Fibroblast of lung (primary cell): ENCODE data around the gene ITGAE. TPM values are rescaled to one million over a fixed set of nuclear protein-coding genes. Genes with fewer than 3 reads are reported as not detected.

Experiments
- DNase-seq, 2 donors: peaks; one replicate each; pipeline versions ENCODE4 v3.0.0 to v3.0.0-alpha.2; 2010; ENCODE audit warnings: low read depth in 2 of 2
- H2AFZ ChIP-seq: 2 replicates; pipeline ENCODE4 v1.5.1; 2012; ENCODE audit warnings: low read length, control low read depth, inconsistent platforms
- H3K27ac ChIP-seq: 2 replicates; pipeline ENCODE4 v1.5.1; 2011; ENCODE audit warnings: low read length, control low read depth; ENCODE audit not compliant: insufficient read depth
- H3K27me3 ChIP-seq: 2 replicates; pipeline ENCODE4 v1.5.1; 2011; ENCODE audit warnings: mild to moderate bottlenecking, low read length; ENCODE audit not compliant: control insufficient read depth, insufficient read depth
- H3K36me3 ChIP-seq: 2 replicates; pipeline ENCODE4 v1.5.1; 2011; ENCODE audit warnings: low read length; ENCODE audit not compliant: control insufficient read depth, insufficient read depth
- H3K4me1 ChIP-seq: 2 replicates; pipeline ENCODE4 v1.5.1; 2011; ENCODE audit warnings: low read length; ENCODE audit not compliant: control insufficient read depth, insufficient read depth; ENCODE audit errors: extremely low read depth
- H3K4me2 ChIP-seq: 2 replicates; pipeline ENCODE4 v1.5.1; 2011; ENCODE audit warnings: low read length, control low read depth; ENCODE audit not compliant: insufficient read depth; ENCODE audit errors: extremely low read depth
- H3K4me3 ChIP-seq, 4 experiments: fragments of 200-600 bp in 1 of 4; sonication (generic) in 1 of 4; replicated peaks in 1 of 4; 2 replicates each; pipeline ENCODE4 v1.5.1; 2011 to 2016; ENCODE audit warnings: low read length in 4 of 4, low read depth in 3 of 4, mild to moderate bottlenecking in 3 of 4, control low read depth in 2 of 4, inconsistent platforms in 1 of 4, mixed read lengths in 1 of 4; ENCODE audit not compliant: insufficient read depth in 1 of 4; ENCODE audit errors: control extremely low read depth in 1 of 4
- H3K79me2 ChIP-seq: 2 replicates; pipeline ENCODE4 v1.5.1; 2012; ENCODE audit warnings: mild to moderate bottlenecking, low read length, inconsistent platforms; ENCODE audit not compliant: control insufficient read depth, insufficient read depth
- H3K9ac ChIP-seq: 2 replicates; pipeline ENCODE4 v1.5.1; 2011; ENCODE audit warnings: mild to moderate bottlenecking, low read length, control low read depth; ENCODE audit not compliant: insufficient read depth
- H3K9me3 ChIP-seq: 2 replicates; pipeline ENCODE4 v1.5.1; 2012; ENCODE audit warnings: low read depth, low read length; ENCODE audit not compliant: control insufficient read depth, insufficient read depth
- H4K20me1 ChIP-seq: 2 replicates; pipeline ENCODE4 v1.5.1; 2011; ENCODE audit warnings: low read length; ENCODE audit not compliant: control insufficient read depth, insufficient read depth; ENCODE audit errors: extremely low read depth
- CTCF ChIP-seq, 2 donors: IDR thresholded peaks in 1 of 2; conservative IDR thresholded peaks in 1 of 2; 1 replicate in 1 of 2; 2 replicates in 1 of 2; pipeline ENCODE4 v1.5.1; 2011 to 2012; ENCODE audit warnings: low read length in 2 of 2, control low read depth in 1 of 2, inconsistent platforms in 1 of 2, low read depth in 1 of 2, mild to moderate bottlenecking in 1 of 2
- EZH2 ChIP-seq: IDR thresholded peaks from 2 replicates; pipeline ENCODE4 v1.5.1; 2012; ENCODE audit warnings: low read length, control low read depth, mild to moderate bottlenecking; ENCODE audit errors: missing control alignments
- polyA plus RNA-seq, 2 donors: library from polyadenylated mRNA; depleted of rRNA in 1 of 2; stranded (reverse) in 1 of 2; unstranded in 1 of 2; fragments of >200 nt; gene quantifications; 2 replicates each; pipeline ENCODE4 v1.2.1, GENCODE V29; 2011 to 2012; ENCODE audit warnings: missing spikeins in 1 of 2
- total RNA-seq: library from RNA; depleted of rRNA; stranded (reverse); fragments of >200 nt; gene quantifications from 2 replicates; pipeline ENCODE4 v1.2.1, GENCODE V29; 2014

ITGAE gene
- total and polyA plus RNA-seq, 2 donors (not counting 1 experiment from before 2014, with no cell fraction given), result 29.7 to 72.5 TPM

GRCh38 chr17:3801792-3802191 lies 804 bp upstream of the ITGAE start:
- no peaks in the 10 kb centered on the region for H3K9me3 ChIP-seq
- H3K36me3 ChIP-seq, result no peaks in the 10 kb centered on the region
- TF ChIP-seq CTCF (conservative IDR thresholded peaks at IDR 0.05 in 1 of 2, IDR thresholded peaks at IDR 0.05 in 1 of 2; ENCODE audit: low read depth in 1 of 2, low read length in 2 of 2) (no peak), EZH2 (no peak)
- no peak overlapping the region for H2AFZ ChIP-seq
- H3K4me2 ChIP-seq, result no peak overlapping the region
- H3K27me3 ChIP-seq, result no peaks in the 10 kb centered on the region
- H3K9ac ChIP-seq, result no peak overlapping the region
- no peak overlapping the region for H3K27ac ChIP-seq
- no peak overlapping the region for H3K4me3 ChIP-seq
- peaks cover 6% of the 10 kb centered on the region for H3K4me1 ChIP-seq
- no peaks in the 10 kb centered on the region for H4K20me1 ChIP-seq
- no peaks in the 10 kb centered on the region for H3K79me2 ChIP-seq
- no peak for DNase-seq

GRCh38 chr17:3801347-3801746 lies 359 bp upstream of the ITGAE start:
- no peaks in the 10 kb centered on the region for H3K79me2 ChIP-seq
- DNase-seq, result no peak
- H3K36me3 ChIP-seq, result no peaks in the 10 kb centered on the region
- no peak overlapping the region for H3K27ac ChIP-seq
- H3K4me3 ChIP-seq, result no peak overlapping the region
- H3K9ac ChIP-seq, result no peak overlapping the region
- H3K9me3 ChIP-seq, result no peaks in the 10 kb centered on the region
- no peaks in the 10 kb centered on the region for H3K27me3 ChIP-seq
- H3K4me1 ChIP-seq, result peaks cover 6% of the 10 kb centered on the region
- no peak for TF ChIP-seq CTCF (conservative IDR thresholded peaks at IDR 0.05 in 1 of 2, IDR thresholded peaks at IDR 0.05 in 1 of 2; ENCODE audit: low read depth in 1 of 2, low read length in 2 of 2)
- TF ChIP-seq EZH2, result no peak
- no peaks in the 10 kb centered on the region for H4K20me1 ChIP-seq
- no peak overlapping the region for H2AFZ ChIP-seq
- no peak overlapping the region for H3K4me2 ChIP-seq

GRCh38 chr17:3799181-3799945 lies 1.6 kb downstream of the ITGAE start:
- TF ChIP-seq EZH2, result no peak
- Histone ChIP-seq H3K79me2 (no peaks in the 10 kb centered on the region), H3K4me2 (no peak overlapping the region), H3K4me3 (no peak overlapping the region), H3K27me3 (no peaks in the 10 kb centered on the region), H3K36me3 (no peaks in the 10 kb centered on the region), H3K27ac (no peak overlapping the region), H4K20me1 (no peaks in the 10 kb centered on the region), H3K9ac (no peak overlapping the region), H3K4me1 (peaks cover 6% of the 10 kb centered on the region), H2AFZ (no peak overlapping the region), H3K9me3 (no peaks in the 10 kb centered on the region)
- no peak for DNase-seq
